RWPE1 (cell line): Measurements from ENCODE around the gene OR2M7.
"Not testable (repeated sequence)": the region's sequence is repeated elsewhere in the genome, so short reads cannot be mapped to it uniquely, and the experiment has no call there.

Source experiments
- CTCF ChIA-PET: fragments of 350-600 bp; sonication (Branson Sonifier 250); formaldehyde crosslinking; extraction: SDS; loops from one replicate; lab custom pipeline; 2021; lab: Yijun Ruan, JAX
- POLR2A ChIA-PET: fragments of 400-600 bp; formaldehyde crosslinking; extraction: SDS; loops from one replicate; lab custom pipeline; 2020; ENCODE audit warnings: antibody characterized with exemption; ENCODE audit not compliant: low non-redundant PET; lab: Yijun Ruan, JAX
- DNase-seq: peaks from one replicate; pipeline ENCODE4 v3.0.0; 2012; ENCODE audit warnings: low spot score
- H3K27ac ChIP-seq: fragments of 450-650 bp; 2 replicates; pipeline ENCODE4 v1.5.1; 2017
- TF ChIP-seq, protein P1 (sequence below): fragments of 450-650 bp; conservative IDR thresholded peaks from 2 replicates; pipeline ENCODE4 v1.5.1; 2017; ENCODE audit warnings: low read depth, mild to moderate bottlenecking

The OR2M7 gene

DNA sequence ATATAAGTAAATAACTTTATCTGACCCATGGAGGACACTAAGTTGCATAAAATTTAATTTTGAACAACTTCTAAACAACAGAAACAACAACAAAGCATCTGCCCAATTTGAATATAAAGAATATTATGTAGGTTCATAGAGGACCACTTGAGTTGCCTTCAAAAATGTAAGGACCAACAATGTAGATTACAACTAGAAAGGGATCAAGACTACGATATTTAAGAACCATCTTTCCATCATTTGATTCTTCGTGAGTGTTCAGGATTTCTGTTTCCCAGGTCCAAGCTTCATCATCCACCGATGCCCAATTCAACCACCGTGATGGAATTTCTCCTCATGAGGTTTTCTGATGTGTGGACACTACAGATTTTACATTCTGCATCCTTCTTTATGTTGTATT lies 24.1 kb upstream of the OR2M7 start, which contains the start of gene OR14C36:
Gene OR14C36 (plus strand): TSS at position 301 of the 400 bp plus-strand sequence. CDS start 0 bp downstream, at position 301.
- H3K27ac ChIP-seq = no peak within 1 kb of the TSS
- no peak for DNase-seq
- ChIA-PET POLR2A (no interaction called here), CTCF (no interaction called here)
- TF ChIP-seq, protein P1, sequence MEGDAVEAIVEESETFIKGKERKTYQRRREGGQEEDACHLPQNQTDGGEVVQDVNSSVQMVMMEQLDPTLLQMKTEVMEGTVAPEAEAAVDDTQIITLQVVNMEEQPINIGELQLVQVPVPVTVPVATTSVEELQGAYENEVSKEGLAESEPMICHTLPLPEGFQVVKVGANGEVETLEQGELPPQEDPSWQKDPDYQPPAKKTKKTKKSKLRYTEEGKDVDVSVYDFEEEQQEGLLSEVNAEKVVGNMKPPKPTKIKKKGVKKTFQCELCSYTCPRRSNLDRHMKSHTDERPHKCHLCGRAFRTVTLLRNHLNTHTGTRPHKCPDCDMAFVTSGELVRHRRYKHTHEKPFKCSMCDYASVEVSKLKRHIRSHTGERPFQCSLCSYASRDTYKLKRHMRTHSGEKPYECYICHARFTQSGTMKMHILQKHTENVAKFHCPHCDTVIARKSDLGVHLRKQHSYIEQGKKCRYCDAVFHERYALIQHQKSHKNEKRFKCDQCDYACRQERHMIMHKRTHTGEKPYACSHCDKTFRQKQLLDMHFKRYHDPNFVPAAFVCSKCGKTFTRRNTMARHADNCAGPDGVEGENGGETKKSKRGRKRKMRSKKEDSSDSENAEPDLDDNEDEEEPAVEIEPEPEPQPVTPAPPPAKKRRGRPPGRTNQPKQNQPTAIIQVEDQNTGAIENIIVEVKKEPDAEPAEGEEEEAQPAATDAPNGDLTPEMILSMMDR = no peak

DNA sequence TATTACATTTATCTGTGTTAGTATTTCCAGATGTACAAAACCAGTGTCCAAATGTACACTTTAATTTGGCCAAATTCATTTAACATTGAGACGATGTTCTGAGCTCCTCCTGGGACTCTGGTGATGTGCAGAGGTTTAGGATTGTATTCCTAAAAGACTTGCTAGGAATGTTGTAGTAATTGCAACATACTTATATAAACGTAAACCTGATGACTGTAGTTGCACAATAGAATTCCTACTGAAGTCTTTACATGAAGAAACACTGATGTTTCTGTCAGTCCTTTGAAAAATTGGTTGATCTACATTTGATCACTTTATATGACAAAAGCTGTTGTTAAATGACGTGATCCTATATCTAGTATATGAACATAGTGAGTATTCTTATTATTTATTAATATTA lies 19.1 kb upstream of the OR2M7 start:
- H3K27ac ChIP-seq = no peak overlapping the region
- CTCF ChIA-PET = no interaction called here
- DNase-seq = no peak
- TF ChIP-seq, protein P1 = no peak
- POLR2A ChIA-PET = no interaction called here

DNA sequence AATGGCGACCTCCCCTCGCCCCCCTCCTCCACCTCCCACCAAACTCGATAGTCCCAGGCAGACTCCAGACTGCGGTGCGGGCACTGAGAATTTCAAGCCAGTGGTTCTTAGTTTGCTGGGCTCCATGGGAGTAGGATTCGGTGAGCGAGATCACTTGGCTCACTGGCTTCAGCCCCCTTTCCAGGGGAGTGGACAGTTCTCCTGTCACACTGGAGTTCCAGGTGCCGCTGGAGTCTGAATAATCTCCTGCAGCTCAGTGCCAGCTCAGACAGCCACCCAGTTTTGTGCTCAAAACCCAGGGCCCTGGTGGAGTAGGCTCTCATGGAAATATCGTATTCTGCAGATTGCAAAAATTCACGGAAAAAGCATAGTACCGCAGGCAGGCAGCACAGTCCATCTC lies 7.6 kb downstream of the OR2M7 start:
- no peak for DNase-seq
- POLR2A ChIA-PET = no interaction called here
- H3K27ac ChIP-seq = no peak overlapping the region
- TF ChIP-seq, protein P1 = no peak
- CTCF ChIA-PET = no interaction called here

DNA sequence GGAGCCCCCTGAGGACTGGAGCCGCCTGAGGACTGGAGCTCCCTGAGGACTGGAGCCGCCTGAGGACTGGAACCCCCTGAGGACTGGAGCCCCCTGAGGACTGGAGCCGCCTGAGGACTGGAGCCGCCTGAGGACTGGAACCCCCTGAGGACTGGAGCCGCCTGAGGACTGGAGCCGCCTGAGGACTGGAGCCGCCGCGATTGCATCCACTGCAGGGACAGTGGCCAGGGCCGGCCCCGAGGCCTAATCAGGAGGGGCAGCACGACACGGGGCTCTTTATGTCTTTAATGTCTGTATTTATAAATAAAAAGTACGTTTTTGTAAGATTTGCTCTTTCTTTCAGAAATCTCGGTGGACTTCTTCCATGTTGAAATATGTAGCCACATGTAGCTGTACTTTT lies 17.6 kb downstream of the OR2M7 start:
- CTCF ChIA-PET, POLR2A ChIA-PET, H3K27ac ChIP-seq, DNase-seq: not testable (repeated sequence)

DNA sequence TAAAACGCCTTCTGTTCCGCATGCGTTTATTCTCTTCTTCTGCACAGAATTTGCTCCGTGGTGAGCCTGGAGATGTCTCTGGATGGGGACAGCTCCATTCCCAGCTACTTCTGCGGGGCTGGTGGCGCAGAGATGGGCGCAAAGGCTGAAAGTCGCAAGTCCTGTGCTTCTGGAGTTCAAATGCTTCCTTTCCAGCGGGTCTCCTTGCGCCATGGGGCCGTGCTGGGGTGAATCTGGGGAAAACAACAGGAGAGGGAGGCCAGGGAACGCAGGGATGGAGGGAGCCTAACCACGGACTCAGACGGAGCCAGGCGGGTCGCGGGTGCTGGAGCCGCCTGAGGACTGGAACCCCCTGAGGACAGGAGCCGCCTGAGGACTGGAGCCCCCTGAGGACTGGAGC lies 18.3 kb downstream of the OR2M7 start:
- ChIA-PET POLR2A (no interaction called here), CTCF (no interaction called here)
- no peak for DNase-seq
- no peak overlapping the region for H3K27ac ChIP-seq
- TF ChIP-seq, protein P1 = no peak

DNA sequence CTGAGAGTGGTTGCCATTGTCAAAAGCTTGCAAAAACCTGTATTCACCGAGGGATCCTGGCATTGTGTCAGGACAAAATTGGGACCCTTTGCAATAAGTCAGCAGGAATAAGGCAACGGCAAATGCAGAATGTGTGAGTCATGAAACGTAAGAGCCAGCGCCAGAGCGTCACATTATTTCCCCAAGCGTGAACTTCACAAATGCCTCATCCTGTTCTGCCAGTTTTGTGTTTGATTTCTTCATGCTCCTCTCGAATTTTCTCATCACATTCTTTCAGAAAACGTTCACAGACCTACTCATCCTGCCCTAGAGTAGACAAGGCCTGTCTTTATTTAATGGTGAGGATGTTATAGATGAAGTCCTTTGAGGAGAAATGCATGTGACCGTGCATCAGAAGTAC lies 18.7 kb downstream of the OR2M7 start:
- POLR2A ChIA-PET, DNase-seq, H3K27ac ChIP-seq, CTCF ChIA-PET: not testable (repeated sequence)

DNA sequence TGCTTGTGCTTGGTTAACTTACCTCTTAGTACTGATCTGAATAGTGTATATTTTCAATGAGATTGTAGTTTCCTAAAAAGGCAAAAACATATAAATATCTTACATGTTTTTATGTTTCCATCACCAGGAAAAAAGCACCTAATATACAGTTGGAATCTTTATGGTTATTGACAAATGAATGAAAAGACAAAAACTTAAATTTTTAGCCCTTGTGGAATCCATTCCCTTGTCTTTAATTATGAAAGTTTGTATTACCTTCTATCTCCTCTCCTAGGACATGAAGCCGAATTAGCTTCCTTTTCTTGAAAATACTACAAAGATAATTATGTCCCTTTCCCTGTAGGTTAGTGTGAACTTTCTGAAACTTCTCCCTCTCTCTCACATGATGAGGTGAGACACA lies 21.0 kb downstream of the OR2M7 start, which contains the start of gene OR2T12:
Gene OR2T12 (minus strand): TSS at position 101 of the 400 bp plus-strand sequence. CDS start 7,846 bp downstream, outside the sequence.
- ChIA-PET CTCF (no interaction called here), POLR2A (no interaction called here)
- TF ChIP-seq, protein P1 = no peak
- no peak for DNase-seq
- H3K27ac ChIP-seq = no peak within 1 kb of the TSS

DNA sequence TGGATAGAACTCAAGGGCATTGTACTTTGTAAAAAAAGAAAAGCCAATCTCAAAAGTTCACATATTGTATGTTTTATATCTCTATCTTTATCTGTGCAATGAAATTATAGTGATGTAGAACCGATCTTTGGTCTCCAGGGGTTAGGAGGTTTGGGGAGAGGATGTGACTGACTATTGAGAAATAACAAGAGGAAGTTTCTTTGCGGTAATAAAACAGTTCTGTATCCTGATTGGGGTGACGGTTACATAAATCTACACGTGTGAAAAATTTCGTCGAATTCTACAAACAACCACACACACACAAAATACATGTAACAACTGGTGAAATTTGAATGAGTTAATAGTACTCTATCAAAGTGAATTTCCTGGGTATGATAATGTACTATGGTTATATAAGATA lies 36.0 kb downstream of the OR2M7 start:
- DNase-seq = no peak
- POLR2A ChIA-PET = no interaction called here
- CTCF ChIA-PET = interaction anchor here (0.7 kb wide), 1 partner anchor 9 kb away, joined by 6 read pairs; no protein-coding TSS in a partner anchor
- TF ChIP-seq, protein P1 = no peak
- no peak overlapping the region for H3K27ac ChIP-seq
